Esophagus squamous epithelium (tissue), 4 donors: ENCODE data around the gene VAV3.

ENCODE experiments used
- POLR2A ChIP-seq, 4 donors: fragments of 450-650 bp; IDR thresholded peaks; one replicate each; pipeline ENCODE4 v1.6.1; 2017; ENCODE audit warnings: antibody characterized with exemption in 4 of 4, mild to moderate bottlenecking in 4 of 4, moderate library complexity in 3 of 4
- TF ChIP-seq, protein P1 (sequence below), 6 experiments: fragments of 450-650 bp in 4 of 6; fragments of 200-600 bp in 2 of 6; sonication (generic) in 2 of 6; IDR thresholded peaks; one replicate each; pipeline ENCODE4 v1.5.1; 2016 to 2019; ENCODE audit warnings: antibody characterized with exemption in 6 of 6, mild to moderate bottlenecking in 4 of 6, moderate library complexity in 4 of 6

DNA sequence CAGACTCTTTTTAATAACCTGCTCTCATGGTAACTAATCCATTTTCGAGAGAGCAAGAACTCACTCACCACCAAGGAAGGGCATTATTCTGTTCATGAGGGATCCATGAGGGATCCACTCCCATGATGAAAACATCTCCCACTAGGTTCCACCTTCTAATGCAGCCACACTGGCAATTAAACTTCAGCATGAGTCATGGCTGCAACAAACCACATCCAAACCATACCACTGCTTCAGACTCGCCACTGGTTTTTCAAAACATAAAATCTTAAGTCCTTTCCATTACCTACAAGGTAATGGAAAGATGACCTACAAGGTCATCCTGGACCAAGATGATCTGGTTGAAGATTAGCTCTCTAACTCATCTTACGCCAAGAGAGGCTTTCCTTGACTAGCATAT is 405.1 kb downstream of the VAV3 start:
- TF ChIP-seq, protein P1, sequence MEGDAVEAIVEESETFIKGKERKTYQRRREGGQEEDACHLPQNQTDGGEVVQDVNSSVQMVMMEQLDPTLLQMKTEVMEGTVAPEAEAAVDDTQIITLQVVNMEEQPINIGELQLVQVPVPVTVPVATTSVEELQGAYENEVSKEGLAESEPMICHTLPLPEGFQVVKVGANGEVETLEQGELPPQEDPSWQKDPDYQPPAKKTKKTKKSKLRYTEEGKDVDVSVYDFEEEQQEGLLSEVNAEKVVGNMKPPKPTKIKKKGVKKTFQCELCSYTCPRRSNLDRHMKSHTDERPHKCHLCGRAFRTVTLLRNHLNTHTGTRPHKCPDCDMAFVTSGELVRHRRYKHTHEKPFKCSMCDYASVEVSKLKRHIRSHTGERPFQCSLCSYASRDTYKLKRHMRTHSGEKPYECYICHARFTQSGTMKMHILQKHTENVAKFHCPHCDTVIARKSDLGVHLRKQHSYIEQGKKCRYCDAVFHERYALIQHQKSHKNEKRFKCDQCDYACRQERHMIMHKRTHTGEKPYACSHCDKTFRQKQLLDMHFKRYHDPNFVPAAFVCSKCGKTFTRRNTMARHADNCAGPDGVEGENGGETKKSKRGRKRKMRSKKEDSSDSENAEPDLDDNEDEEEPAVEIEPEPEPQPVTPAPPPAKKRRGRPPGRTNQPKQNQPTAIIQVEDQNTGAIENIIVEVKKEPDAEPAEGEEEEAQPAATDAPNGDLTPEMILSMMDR (IDR thresholded peaks at IDR 0.05): no peak
- TF ChIP-seq POLR2A (IDR thresholded peaks at IDR 0.05): no peak
